ENCODE measurements around the gene STARD4.

The STARD4 gene

GRCh38 chr5:111520908-111521307 is 8.6 kb upstream of the STARD4 start:
- no peak for DNase-seq

- DNase-seq, result no peak
Observed at GRCh38 chr5:111518777-111519176, 6.4 kb upstream of the STARD4 start.

GRCh38 chr5:111517853-111518501 is 5.6 kb upstream of the STARD4 start:
- DNase-seq, result no peak

- no peak for DNase-seq
Observed at GRCh38 chr5:111514087-111514486, 1.8 kb upstream of the STARD4 start.

- DNase-seq, result no peak
Observed at GRCh38 chr5:111513131-111513520, 791 bp upstream of the STARD4 start.

GRCh38 chr5:111511831-111512374 is 432 bp downstream of the STARD4 start:
- DNase-seq, result no peak

GRCh38 chr5:111511174-111511830 is 1.0 kb downstream of the STARD4 start:
- DNase-seq, result no peak

GRCh38 chr5:111509119-111509518 is 3.2 kb downstream of the STARD4 start:
- no peak for DNase-seq

GRCh38 chr5:111507276-111507675 is 5.1 kb downstream of the STARD4 start:
- no peak for DNase-seq

- no peak for DNase-seq
Observed at GRCh38 chr5:111505096-111505495, 7.2 kb downstream of the STARD4 start.

GRCh38 chr5:111502956-111503355 is 9.4 kb downstream of the STARD4 start:
- no peak for DNase-seq

GRCh38 chr5:111498346-111498745 is 14.0 kb downstream of the STARD4 start:
- no peak for DNase-seq

- DNase-seq, result no peak
Observed at GRCh38 chr5:111495159-111495558, 17.2 kb downstream of the STARD4 start.

- no peak for DNase-seq
Observed at GRCh38 chr5:111494355-111494999, 17.9 kb downstream of the STARD4 start.

GRCh38 chr5:111493031-111493430 is 19.3 kb downstream of the STARD4 start:
- DNase-seq, result no peak

GRCh38 chr5:111488353-111488752 is 24.0 kb downstream of the STARD4 start:
- DNase-seq, result no peak

GRCh38 chr5:111486926-111487325 is 25.4 kb downstream of the STARD4 start:
- no peak for DNase-seq

- DNase-seq, result no peak
Observed at GRCh38 chr5:111486055-111486454, 26.3 kb downstream of the STARD4 start.

GRCh38 chr5:111480346-111480745 is 32.0 kb downstream of the STARD4 start:
- DNase-seq, result no peak

GRCh38 chr5:111478898-111479297 is 33.4 kb downstream of the STARD4 start:
- no peak for DNase-seq

- peak; percentile 12 for DNase-seq
Observed at GRCh38 chr5:111478266-111478665, 34.1 kb downstream of the STARD4 start.

- DNase-seq, result no peak
Observed at GRCh38 chr5:111472579-111472978, 39.8 kb downstream of the STARD4 start.

- no peak for DNase-seq
Observed at GRCh38 chr5:111472096-111472495, 40.2 kb downstream of the STARD4 start.

- DNase-seq, result no peak
Observed at GRCh38 chr5:111469903-111470302, 42.4 kb downstream of the STARD4 start.
